HUES64 (cell line): Measurements from ENCODE around the gene ATP8A1.

Experiments used
- H3K27ac ChIP-seq: 2 replicates; pipeline ENCODE4 v1.7.0; 2013; ENCODE audit warnings: low read depth, low read length, inconsistent platforms
- H3K27me3 ChIP-seq: 2 replicates; pipeline ENCODE4 v1.6.1; 2013; ENCODE audit warnings: mild to moderate bottlenecking, low read length; ENCODE audit not compliant: insufficient read depth
- H3K36me3 ChIP-seq: 2 replicates; pipeline ENCODE4 v1.6.1; 2013; ENCODE audit warnings: mild to moderate bottlenecking, low read length; ENCODE audit not compliant: insufficient read depth
- H3K4me1 ChIP-seq: 2 replicates; pipeline ENCODE4 v1.6.1; 2013; ENCODE audit warnings: mild to moderate bottlenecking, low read length, moderate library complexity; ENCODE audit not compliant: insufficient read depth
- H3K4me3 ChIP-seq: 2 replicates; pipeline ENCODE4 v1.5.1; 2013; ENCODE audit warnings: mild to moderate bottlenecking, low read length, moderate library complexity
- H3K9ac ChIP-seq: 2 replicates; pipeline ENCODE4 v1.6.1; 2013; ENCODE audit warnings: mild to moderate bottlenecking, low read depth, low read length
- H3K9me3 ChIP-seq: 2 replicates; pipeline ENCODE4 v1.6.1; 2013; ENCODE audit warnings: low read depth, low read length; ENCODE audit not compliant: insufficient read depth
- WGBS: fragments of 150-250, 120-280 bp; methylation state at CpG from one replicate; pipeline ENCODE4 v1.1.7; 2013; ENCODE audit warnings: missing lambda C conversion rate; 5-methylcytosine and 5-hydroxymethylcytosine counted together

ATP8A1 gene

DNA sequence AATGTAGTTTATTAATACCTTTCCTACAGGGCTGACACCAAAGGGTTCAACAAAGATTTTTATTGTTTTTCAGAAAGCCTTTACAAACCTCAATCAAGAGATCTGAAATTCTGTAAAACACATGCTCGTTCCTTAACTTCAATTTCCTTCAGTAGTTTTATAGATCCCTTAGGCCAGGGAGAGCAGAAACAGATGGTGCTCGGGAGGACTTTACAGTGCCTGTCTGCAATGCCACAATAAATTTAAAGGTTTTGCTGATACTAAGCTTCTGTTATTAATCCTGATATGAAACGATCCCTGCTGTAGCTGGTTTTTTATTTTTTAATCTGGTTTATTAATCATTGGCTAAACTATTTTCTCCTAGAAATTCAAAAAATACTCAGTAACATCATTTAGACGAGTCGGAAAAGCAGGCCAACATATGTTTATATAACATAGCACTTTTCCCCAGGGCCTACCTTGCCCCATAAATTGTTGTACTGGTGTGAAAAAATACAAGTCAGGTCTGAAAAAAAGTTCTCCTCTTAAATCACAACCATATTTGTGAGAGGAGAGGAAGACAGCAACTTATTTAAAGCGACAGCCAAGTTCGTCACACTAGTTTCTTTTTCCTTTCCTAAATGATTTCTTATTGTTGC, 219.9 kb downstream of the ATP8A1 start:
- Histone ChIP-seq H3K36me3 (no peaks in the 10 kb centered on the region), H3K27me3 (no peaks in the 10 kb centered on the region), H3K4me1 (peaks cover 7% of the 10 kb centered on the region; the same call in 1 of the 2 replicates), H3K4me3 (no peak overlapping the region), H3K9ac (no peak overlapping the region), H3K27ac (no peak overlapping the region), H3K9me3 (no peaks in the 10 kb centered on the region)
- 96% methylated on average over 6 of the region's 7 CpGs for WGBS

DNA sequence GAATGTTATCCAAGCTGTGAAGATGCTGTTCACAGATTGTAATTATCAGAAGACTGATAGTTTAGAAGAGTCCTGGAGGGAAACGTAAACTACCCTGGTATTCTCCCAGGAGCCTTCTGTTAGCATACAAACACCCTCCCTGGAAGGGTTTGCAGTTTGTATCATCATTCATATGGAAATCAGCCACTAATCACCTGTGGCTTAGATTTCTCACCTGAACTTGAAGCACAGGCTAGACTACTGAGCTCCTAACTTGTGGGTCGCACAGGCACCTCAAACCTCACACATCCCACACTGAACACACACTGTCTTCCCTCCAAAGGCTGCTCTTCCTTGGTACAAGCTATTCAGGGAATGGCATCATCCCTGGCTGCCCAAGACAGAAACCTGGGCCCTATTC, 228.9 kb downstream of the ATP8A1 start:
- Histone ChIP-seq H3K9me3 (no peaks in the 10 kb centered on the region), H3K27me3 (peaks cover 5% of the 10 kb centered on the region), H3K4me1 (peaks cover 44% of the 10 kb centered on the region), H3K4me3 (no peak overlapping the region), H3K27ac (no peak overlapping the region), H3K36me3 (no peaks in the 10 kb centered on the region), H3K9ac (no peak overlapping the region)
- 22% methylated on average over 2 of the region's 2 CpGs for WGBS

- Histone ChIP-seq H3K4me3 (peak overlapping the region; percentile 3; the same call in 1 of the 2 replicates), H3K4me1 (peaks cover 44% of the 10 kb centered on the region), H3K9ac (0 out of 2 replicates have a peak overlapping the region, but pooled peaks have one; percentile 6), H3K36me3 (no peaks in the 10 kb centered on the region), H3K9me3 (no peaks in the 10 kb centered on the region), H3K27me3 (peaks cover 5% of the 10 kb centered on the region), H3K27ac (peak overlapping the region; percentile 95; the same call in 1 of the 2 replicates)
- WGBS, result 53% methylated on average over 17 of the region's 19 CpGs
Observed at GRCh38 chr4:42425146-42426065, 231.5 kb downstream of the ATP8A1 start.

DNA sequence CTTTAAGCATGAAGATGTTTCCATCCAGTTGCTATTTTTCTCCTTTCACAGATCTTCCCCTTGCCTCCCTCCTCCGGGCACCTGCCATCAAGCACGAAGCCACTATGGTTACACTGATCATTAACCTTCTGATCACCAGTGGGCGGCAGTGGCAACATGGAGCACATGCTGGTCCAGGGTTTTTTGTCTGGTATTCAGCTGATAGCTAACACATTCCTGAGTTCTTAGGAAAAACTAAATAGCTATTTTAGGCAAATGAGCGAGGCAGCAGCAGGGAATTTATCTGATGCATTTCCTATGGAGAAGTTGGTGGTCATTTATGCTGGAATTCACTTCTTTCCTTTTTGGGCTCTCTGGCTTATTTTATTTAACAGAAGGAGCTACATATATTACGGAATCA, 236.8 kb downstream of the ATP8A1 start:
- Histone ChIP-seq H3K27me3 (no peaks in the 10 kb centered on the region), H3K36me3 (no peaks in the 10 kb centered on the region), H3K9me3 (no peaks in the 10 kb centered on the region), H3K4me3 (no peak overlapping the region), H3K4me1 (peaks cover 21% of the 10 kb centered on the region), H3K27ac (no peak overlapping the region), H3K9ac (no peak overlapping the region)
- 82% methylated on average over 5 of the region's 5 CpGs for WGBS

DNA sequence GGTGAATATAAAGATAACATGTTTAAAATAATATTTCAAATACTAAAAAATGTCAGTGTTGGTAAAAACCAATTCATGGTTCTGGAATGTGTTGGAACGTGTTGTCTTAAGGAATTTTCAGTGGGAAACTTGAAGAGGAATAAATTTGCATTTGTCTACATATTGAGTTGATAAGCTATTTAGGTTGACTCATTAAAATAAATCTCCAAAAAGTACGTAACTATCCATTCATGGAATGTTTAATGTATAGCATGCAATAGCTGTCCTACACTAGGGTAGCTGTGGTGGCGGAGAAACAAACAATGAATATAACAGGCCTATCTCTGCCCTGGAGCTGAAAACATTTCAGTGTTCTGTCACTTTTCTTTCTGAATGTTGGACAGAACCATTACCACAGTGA, 239.4 kb downstream of the ATP8A1 start:
- H3K27ac ChIP-seq, result no peak overlapping the region
- 91% methylated on average over 3 of the region's 3 CpGs for WGBS
- no peaks in the 10 kb centered on the region for H3K9me3 ChIP-seq
- peaks cover 12% of the 10 kb centered on the region; the same call in 1 of the 2 replicates for H3K4me1 ChIP-seq
- no peaks in the 10 kb centered on the region for H3K27me3 ChIP-seq
- no peak overlapping the region for H3K4me3 ChIP-seq
- H3K36me3 ChIP-seq, result no peaks in the 10 kb centered on the region
- H3K9ac ChIP-seq, result no peak overlapping the region

DNA sequence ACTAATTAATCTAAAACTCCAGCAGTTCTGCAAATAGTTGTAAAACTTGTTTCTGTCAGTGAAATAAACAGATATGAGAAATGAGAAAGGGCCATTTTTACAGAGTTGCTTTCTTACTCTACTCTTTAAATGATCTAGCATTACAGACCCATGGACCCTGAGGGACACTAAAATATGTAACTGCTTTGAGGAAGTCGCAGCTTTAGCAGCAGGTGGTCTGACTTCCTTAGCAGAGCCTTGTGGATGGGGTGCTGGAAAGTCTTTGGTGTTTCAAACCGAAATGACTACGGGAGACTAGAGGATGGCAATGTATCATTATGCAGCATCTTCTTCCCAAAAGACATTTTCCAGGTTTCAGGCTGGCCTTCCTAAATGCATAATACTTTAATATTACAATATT, 240.9 kb downstream of the ATP8A1 start:
- Histone ChIP-seq H3K9me3 (no peaks in the 10 kb centered on the region), H3K27ac (no peak overlapping the region), H3K4me3 (no peak overlapping the region), H3K36me3 (no peaks in the 10 kb centered on the region), H3K9ac (no peak overlapping the region), H3K4me1 (peaks cover 12% of the 10 kb centered on the region; the same call in 1 of the 2 replicates), H3K27me3 (no peaks in the 10 kb centered on the region)
- WGBS, result 44% methylated on average over 3 of the region's 3 CpGs

DNA sequence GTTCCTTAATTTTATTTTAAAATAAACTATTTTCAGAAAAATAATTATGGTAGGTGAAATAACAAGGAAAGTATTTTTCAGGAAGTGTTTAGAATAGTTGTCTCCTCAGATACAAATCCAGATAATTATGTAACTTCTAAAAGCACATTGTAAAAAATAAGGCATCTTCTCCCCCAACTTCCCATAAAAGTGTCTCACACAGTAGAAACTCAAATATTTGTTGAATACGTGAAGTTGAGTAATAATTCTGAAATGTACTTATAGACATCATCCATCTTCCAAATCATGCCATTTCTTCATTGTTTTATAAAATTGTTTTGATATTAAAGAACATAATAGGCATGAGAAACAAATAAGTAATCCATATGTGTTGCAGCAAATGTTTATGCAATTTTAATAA, 241.6 kb downstream of the ATP8A1 start:
- Histone ChIP-seq H3K27me3 (no peaks in the 10 kb centered on the region), H3K9ac (no peak overlapping the region), H3K36me3 (no peaks in the 10 kb centered on the region), H3K9me3 (no peaks in the 10 kb centered on the region), H3K27ac (no peak overlapping the region), H3K4me1 (peaks cover 15% of the 10 kb centered on the region; the same call in 1 of the 2 replicates), H3K4me3 (no peak overlapping the region)
- 100% methylated on average over 1 of the region's 1 CpG for WGBS

- Histone ChIP-seq H3K4me3 (no peak overlapping the region), H3K36me3 (no peaks in the 10 kb centered on the region), H3K27ac (no peak overlapping the region), H3K4me1 (peaks cover 27% of the 10 kb centered on the region; the same call in 1 of the 2 replicates), H3K9ac (no peak overlapping the region), H3K27me3 (no peaks in the 10 kb centered on the region), H3K9me3 (no peaks in the 10 kb centered on the region)
- 86% methylated on average over 2 of the region's 2 CpGs for WGBS
Observed at GRCh38 chr4:42412251-42412650, 244.7 kb downstream of the ATP8A1 start.

GRCh38 chr4:42411803-42412202, 245.1 kb downstream of the ATP8A1 start:
- H3K4me1 ChIP-seq, result peaks cover 27% of the 10 kb centered on the region; the same call in 1 of the 2 replicates
- no peaks in the 10 kb centered on the region for H3K9me3 ChIP-seq
- H3K27ac ChIP-seq, result no peak overlapping the region
- H3K4me3 ChIP-seq, result no peak overlapping the region
- no peaks in the 10 kb centered on the region for H3K27me3 ChIP-seq
- no peak overlapping the region for H3K9ac ChIP-seq
- no peaks in the 10 kb centered on the region for H3K36me3 ChIP-seq
- 91% methylated on average over 4 of the region's 4 CpGs for WGBS

- Histone ChIP-seq H3K27ac (no peak overlapping the region), H3K4me3 (no peak overlapping the region), H3K4me1 (peaks cover 15% of the 10 kb centered on the region; the same call in 1 of the 2 replicates), H3K9me3 (no peaks in the 10 kb centered on the region), H3K36me3 (no peaks in the 10 kb centered on the region), H3K9ac (no peak overlapping the region), H3K27me3 (no peaks in the 10 kb centered on the region)
- 79% methylated on average over 3 of the region's 3 CpGs for WGBS
Observed at GRCh38 chr4:42410446-42410845, 246.5 kb downstream of the ATP8A1 start.

DNA sequence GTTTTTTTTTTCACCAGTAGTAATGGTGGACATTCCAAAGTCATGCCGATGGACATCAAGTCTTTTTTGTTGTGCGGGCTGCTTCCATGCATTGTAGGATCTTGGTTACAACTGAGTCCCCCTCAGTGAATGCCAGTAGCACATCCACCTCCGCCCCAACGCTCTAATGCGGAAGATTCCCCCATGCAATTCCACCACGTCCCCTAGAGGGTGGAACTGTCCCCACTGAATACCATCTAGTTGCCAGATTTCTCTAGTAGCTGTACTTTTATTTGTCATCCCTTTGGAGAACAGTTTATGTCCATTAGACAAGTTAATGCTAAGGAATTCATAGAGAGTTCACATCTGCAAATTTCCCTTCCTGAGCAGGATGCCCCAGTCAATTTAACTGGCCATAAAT, 252.9 kb downstream of the ATP8A1 start:
- no peak overlapping the region for H3K4me3 ChIP-seq
- H3K36me3 ChIP-seq, result no peaks in the 10 kb centered on the region
- H3K27me3 ChIP-seq, result peaks cover 32% of the 10 kb centered on the region
- WGBS, result 75% methylated on average over 6 of the region's 6 CpGs
- H3K9ac ChIP-seq, result no peak overlapping the region
- peaks cover 23% of the 10 kb centered on the region for H3K4me1 ChIP-seq
- H3K27ac ChIP-seq, result no peak overlapping the region
- no peaks in the 10 kb centered on the region for H3K9me3 ChIP-seq
